PC-9 (cell line): ENCODE results near the gene SLC45A2.

Source experiments
- EZH2 ChIP-seq: fragments of 200-600 bp; sonication (generic); IDR thresholded peaks from 2 replicates; pipeline ENCODE4 v1.8.0; 2017; ENCODE audit warnings: antibody characterized with exemption, low read depth
- TF ChIP-seq, protein P1 (sequence below): fragments of 200-600 bp; sonication (generic); conservative IDR thresholded peaks from 2 replicates; pipeline ENCODE4 v1.6.1; 2017; ENCODE audit warnings: mixed run types, antibody characterized with exemption, mild to moderate bottlenecking, moderate library complexity

DNA sequence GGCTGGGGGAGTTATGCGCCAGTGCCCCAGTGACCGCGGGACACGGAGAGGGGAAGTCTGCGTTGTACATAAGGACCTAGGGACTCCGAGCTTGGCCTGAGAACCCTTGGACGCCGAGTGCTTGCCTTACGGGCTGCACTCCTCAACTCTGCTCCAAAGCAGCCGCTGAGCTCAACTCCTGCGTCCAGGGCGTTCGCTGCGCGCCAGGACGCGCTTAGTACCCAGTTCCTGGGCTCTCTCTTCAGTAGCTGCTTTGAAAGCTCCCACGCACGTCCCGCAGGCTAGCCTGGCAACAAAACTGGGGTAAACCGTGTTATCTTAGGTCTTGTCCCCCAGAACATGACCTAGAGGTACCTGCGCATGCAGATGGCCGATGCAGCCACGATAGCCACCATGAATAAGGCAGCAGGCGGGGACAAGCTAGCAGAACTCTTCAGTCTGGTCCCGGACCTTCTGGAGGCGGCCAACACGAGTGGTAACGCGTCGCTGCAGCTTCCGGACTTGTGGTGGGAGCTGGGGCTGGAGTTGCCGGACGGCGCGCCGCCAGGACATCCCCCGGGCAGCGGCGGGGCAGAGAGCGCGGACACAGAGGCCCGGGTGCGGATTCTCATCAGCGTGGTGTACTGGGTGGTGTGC, 48.0 kb downstream of the SLC45A2 start, which contains the start of gene RXFP3:
- TF ChIP-seq, protein P1, sequence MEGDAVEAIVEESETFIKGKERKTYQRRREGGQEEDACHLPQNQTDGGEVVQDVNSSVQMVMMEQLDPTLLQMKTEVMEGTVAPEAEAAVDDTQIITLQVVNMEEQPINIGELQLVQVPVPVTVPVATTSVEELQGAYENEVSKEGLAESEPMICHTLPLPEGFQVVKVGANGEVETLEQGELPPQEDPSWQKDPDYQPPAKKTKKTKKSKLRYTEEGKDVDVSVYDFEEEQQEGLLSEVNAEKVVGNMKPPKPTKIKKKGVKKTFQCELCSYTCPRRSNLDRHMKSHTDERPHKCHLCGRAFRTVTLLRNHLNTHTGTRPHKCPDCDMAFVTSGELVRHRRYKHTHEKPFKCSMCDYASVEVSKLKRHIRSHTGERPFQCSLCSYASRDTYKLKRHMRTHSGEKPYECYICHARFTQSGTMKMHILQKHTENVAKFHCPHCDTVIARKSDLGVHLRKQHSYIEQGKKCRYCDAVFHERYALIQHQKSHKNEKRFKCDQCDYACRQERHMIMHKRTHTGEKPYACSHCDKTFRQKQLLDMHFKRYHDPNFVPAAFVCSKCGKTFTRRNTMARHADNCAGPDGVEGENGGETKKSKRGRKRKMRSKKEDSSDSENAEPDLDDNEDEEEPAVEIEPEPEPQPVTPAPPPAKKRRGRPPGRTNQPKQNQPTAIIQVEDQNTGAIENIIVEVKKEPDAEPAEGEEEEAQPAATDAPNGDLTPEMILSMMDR = no peak
- no peak for TF ChIP-seq EZH2
